A549 (cell line): ENCODE data around the gene POLR1E.
A peak's percentile ranks its signal among the peaks of the same experiment; 100 is the strongest.

ENCODE experiments used
- MAFK ChIP-seq: fragments of 450-650 bp; IDR thresholded peaks from 2 replicates; pipeline ENCODE4 v1.6.1; 2014; ENCODE audit not compliant: partially characterized antibody
- MAZ ChIP-seq: fragments of 150-350 bp; IDR thresholded peaks from 2 replicates; pipeline ENCODE4 v1.6.1; 2014; ENCODE audit warnings: antibody characterized with exemption, low read depth, low read length, borderline replicate concordance
- RNF2 ChIP-seq: fragments of 200-600 bp; sonication (generic); IDR thresholded peaks from 2 replicates; pipeline ENCODE4 v1.6.1; 2016; ENCODE audit warnings: low read depth, mild to moderate bottlenecking, antibody characterized with exemption, moderate library complexity, borderline replicate concordance
- SMC3 ChIP-seq: fragments of >200 bp; sonication (Bioruptor Twin); formaldehyde crosslinking; IDR thresholded peaks from 3 replicates; pipeline ENCODE4 v1.6.1; 2018; ENCODE audit warnings: inconsistent platforms
- TF ChIP-seq, protein P1 (sequence below): fragments of >200 bp; sonication (Bioruptor Twin); formaldehyde crosslinking; IDR thresholded peaks from 3 replicates; pipeline ENCODE4 v1.5.1; 2016
- TF ChIP-seq, protein P2 (sequence below): IDR thresholded peaks from 2 replicates; pipeline ENCODE4 v1.6.1; 2012

DNA sequence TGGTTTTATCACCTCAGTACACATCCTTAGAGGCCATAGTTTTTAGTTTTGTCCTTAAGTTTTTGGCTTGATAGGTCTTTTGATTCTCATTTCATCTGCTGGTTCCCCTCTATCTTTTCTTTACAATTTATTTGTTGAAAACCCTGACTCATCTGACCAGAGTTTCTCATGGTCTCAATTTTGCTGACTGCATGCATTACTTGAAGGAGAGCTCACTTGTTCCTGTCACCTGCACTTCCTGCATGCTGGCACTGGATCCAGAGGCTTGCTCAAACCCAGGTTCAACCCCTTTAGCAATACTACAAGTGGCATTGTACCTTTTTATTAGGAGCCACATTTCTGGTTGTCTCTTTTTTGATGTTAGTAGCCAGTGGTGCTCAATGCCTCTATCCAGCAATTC, 63.8 kb downstream of the POLR1E start:
- TF ChIP-seq MAZ (no peak), SMC3 (no peak), MAFK (peak; percentile 56), RNF2 (no peak)
- TF ChIP-seq, protein P1, sequence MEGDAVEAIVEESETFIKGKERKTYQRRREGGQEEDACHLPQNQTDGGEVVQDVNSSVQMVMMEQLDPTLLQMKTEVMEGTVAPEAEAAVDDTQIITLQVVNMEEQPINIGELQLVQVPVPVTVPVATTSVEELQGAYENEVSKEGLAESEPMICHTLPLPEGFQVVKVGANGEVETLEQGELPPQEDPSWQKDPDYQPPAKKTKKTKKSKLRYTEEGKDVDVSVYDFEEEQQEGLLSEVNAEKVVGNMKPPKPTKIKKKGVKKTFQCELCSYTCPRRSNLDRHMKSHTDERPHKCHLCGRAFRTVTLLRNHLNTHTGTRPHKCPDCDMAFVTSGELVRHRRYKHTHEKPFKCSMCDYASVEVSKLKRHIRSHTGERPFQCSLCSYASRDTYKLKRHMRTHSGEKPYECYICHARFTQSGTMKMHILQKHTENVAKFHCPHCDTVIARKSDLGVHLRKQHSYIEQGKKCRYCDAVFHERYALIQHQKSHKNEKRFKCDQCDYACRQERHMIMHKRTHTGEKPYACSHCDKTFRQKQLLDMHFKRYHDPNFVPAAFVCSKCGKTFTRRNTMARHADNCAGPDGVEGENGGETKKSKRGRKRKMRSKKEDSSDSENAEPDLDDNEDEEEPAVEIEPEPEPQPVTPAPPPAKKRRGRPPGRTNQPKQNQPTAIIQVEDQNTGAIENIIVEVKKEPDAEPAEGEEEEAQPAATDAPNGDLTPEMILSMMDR, result no peak
- TF ChIP-seq, protein P2, sequence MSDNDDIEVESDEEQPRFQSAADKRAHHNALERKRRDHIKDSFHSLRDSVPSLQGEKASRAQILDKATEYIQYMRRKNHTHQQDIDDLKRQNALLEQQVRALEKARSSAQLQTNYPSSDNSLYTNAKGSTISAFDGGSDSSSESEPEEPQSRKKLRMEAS, result no peak
